Activated CD8-positive, alpha-beta T cell treated with anti-CD3 and anti-CD28 coated beads for 36 hours (primary cell): ENCODE measurements around the gene OGFOD1. TPM values are rescaled to one million over a fixed set of nuclear protein-coding genes. Genes with fewer than 3 reads are reported as not detected.

ENCODE experiments used
- ATAC-seq: fragments of 200-7000 bp; cut with Tn5 transposase; one replicate; pipeline ENCODE4 v1.10.0; 2021; ENCODE audit warnings: mild to moderate bottlenecking, moderate library complexity
- CTCF ChIA-PET: fragments of 350-600 bp; sonication (Branson Sonifier 250); formaldehyde crosslinking; loops from one replicate; lab custom pipeline; 2021; ENCODE audit warnings: antibody characterized with exemption; lab: Charles Lee
- POLR2A ChIA-PET: fragments of 350-600 bp; sonication (Branson Sonifier 250); formaldehyde crosslinking; loops from one replicate; lab custom pipeline; 2021; ENCODE audit warnings: antibody characterized with exemption; lab: Charles Lee
- DNase-seq: peaks from one replicate; pipeline ENCODE4 v3.0.0-alpha.2; 2020
- H3K27ac Mint-ChIP-seq: one replicate; pipeline ENCODE4 v1.8.0; 2021; ENCODE audit warnings: mild to moderate bottlenecking, mixed read lengths
- H3K27me3 Mint-ChIP-seq: one replicate; pipeline ENCODE4 v1.8.0; 2021; ENCODE audit warnings: mixed read lengths
- H3K36me3 Mint-ChIP-seq: one replicate; pipeline ENCODE4 v1.8.0; 2021; ENCODE audit warnings: low read depth, mixed read lengths
- H3K4me1 Mint-ChIP-seq: one replicate; pipeline ENCODE4 v1.8.0; 2021; ENCODE audit warnings: low read depth, mixed read lengths
- H3K4me3 Mint-ChIP-seq: one replicate; pipeline ENCODE4 v1.8.0; 2021; ENCODE audit warnings: mild to moderate bottlenecking, moderate library complexity, mixed read lengths
- H3K9me3 Mint-ChIP-seq: one replicate; pipeline ENCODE4 v1.8.0; 2021; ENCODE audit warnings: mixed read lengths
- intact Hi-C: fragments of 100-400 bp; cut with micrococcal nuclease; formaldehyde crosslinking; loops from one replicate; pipeline ENCODE4 v1.10.0; 2022
- total RNA-seq, 2 experiments: library from RNA; stranded (reverse); gene quantifications; one replicate each; pipeline ENCODE4 v1.2.3, GENCODE V29; 2021
- TF ChIP-seq, protein P1 (sequence below): fragments of 200-600 bp; IDR thresholded peaks from one replicate; pipeline ENCODE4 v1.8.0; 2022; ENCODE audit warnings: antibody characterized with exemption, mild to moderate bottlenecking

The OGFOD1 gene
- total RNA-seq, 2 experiments from 2014 or later, result 51.0 to 59.2 TPM

DNA sequence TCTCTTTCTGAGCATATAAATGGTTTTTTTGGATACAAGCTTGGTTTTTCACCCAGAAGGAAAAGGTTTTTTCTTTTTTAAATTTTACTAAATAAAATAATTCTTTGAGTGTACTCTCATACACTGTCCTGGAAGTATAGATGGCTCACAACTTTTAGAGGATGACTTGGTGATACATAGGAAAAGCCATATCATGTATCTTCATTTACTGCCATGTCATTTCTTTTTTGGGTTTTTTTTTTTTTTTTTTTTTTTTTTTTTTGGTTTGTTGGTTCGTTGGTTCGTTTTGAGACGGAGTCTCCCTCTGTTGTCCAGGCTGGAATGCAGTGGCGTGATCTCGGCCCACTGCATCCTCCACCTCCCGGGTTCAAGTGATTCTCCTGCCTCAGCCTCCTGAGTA is 11.8 kb downstream of the OGFOD1 start:
- intact Hi-C loops, result no loop called here
- TF ChIP-seq, protein P1, sequence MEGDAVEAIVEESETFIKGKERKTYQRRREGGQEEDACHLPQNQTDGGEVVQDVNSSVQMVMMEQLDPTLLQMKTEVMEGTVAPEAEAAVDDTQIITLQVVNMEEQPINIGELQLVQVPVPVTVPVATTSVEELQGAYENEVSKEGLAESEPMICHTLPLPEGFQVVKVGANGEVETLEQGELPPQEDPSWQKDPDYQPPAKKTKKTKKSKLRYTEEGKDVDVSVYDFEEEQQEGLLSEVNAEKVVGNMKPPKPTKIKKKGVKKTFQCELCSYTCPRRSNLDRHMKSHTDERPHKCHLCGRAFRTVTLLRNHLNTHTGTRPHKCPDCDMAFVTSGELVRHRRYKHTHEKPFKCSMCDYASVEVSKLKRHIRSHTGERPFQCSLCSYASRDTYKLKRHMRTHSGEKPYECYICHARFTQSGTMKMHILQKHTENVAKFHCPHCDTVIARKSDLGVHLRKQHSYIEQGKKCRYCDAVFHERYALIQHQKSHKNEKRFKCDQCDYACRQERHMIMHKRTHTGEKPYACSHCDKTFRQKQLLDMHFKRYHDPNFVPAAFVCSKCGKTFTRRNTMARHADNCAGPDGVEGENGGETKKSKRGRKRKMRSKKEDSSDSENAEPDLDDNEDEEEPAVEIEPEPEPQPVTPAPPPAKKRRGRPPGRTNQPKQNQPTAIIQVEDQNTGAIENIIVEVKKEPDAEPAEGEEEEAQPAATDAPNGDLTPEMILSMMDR, result no peak
- no peak for DNase-seq
- no peak for ATAC-seq
- no peak overlapping the region for H3K4me3 Mint-ChIP-seq
- peaks cover 48% of the 10 kb centered on the region for H3K36me3 Mint-ChIP-seq
- CTCF ChIA-PET, result interaction anchor here (0.6 kb wide), 1 partner anchor 50 kb away, joined by 4 read pairs; no protein-coding TSS in a partner anchor
- H3K27me3 Mint-ChIP-seq, result no peaks in the 10 kb centered on the region
- no peak overlapping the region for H3K27ac Mint-ChIP-seq
- H3K4me1 Mint-ChIP-seq, result peaks cover under 1% of the 10 kb centered on the region
- POLR2A ChIA-PET, result no interaction called here
- H3K9me3 Mint-ChIP-seq, result no peaks in the 10 kb centered on the region

DNA sequence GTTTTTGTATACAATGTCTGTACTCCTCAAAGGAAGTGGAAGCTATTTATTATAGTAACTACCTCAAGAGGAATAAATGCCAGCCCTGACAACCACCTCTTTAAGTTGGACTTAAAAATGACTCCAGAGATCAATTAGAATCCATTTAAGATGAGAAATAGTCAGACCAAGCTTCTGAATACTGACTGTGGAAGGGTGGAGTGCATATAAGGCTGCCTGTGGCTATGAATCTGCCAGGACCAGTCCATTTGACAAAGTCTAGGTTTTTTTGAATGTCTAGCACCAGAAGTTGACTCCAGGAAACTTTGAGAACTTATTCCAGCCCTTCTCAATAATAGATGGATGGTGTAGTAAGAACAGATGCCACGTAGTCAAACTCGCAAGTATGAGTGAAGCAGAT is 15.0 kb downstream of the OGFOD1 start:
- POLR2A ChIA-PET, result interaction anchor here (1.1 kb wide), 1 partner anchor 13 kb away, joined by 3 read pairs; no protein-coding TSS in a partner anchor
- Mint-ChIP-seq H3K4me1 (no peaks in the 10 kb centered on the region), H3K27ac (no peak overlapping the region), H3K27me3 (no peaks in the 10 kb centered on the region), H3K36me3 (peaks cover 58% of the 10 kb centered on the region), H3K9me3 (no peaks in the 10 kb centered on the region), H3K4me3 (no peak overlapping the region)
- TF ChIP-seq, protein P1, result no peak
- CTCF ChIA-PET, result no interaction called here
- DNase-seq (no peak), ATAC-seq (no peak)
- intact Hi-C loops, result no loop called here

DNA sequence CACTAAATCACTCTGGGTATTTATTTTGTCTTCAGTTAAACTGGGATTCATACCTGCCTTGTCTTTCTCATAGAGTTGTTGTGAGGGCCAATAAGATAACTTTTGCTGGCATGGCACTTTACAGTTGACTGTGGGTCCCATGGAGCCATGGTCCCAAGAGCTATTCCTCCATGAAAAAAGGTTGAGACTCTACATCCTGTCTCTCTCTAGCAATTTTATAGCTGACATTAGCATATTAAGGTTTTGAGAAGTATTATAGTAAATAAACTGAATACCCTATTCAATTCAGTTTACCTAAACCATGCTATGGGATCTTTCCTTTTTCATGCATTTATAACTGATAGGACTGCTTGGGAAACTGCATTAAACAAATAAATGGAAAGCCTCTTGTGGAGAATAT is 17.4 kb downstream of the OGFOD1 start:
- intact Hi-C loops, result no loop called here
- POLR2A ChIA-PET, result no interaction called here
- Mint-ChIP-seq H3K4me3 (no peak overlapping the region), H3K9me3 (no peaks in the 10 kb centered on the region), H3K27me3 (no peaks in the 10 kb centered on the region), H3K36me3 (peaks cover 57% of the 10 kb centered on the region), H3K27ac (no peak overlapping the region), H3K4me1 (no peaks in the 10 kb centered on the region)
- CTCF ChIA-PET, result no interaction called here
- TF ChIP-seq, protein P1, result no peak
- ATAC-seq, result no peak
- DNase-seq, result no peak

DNA sequence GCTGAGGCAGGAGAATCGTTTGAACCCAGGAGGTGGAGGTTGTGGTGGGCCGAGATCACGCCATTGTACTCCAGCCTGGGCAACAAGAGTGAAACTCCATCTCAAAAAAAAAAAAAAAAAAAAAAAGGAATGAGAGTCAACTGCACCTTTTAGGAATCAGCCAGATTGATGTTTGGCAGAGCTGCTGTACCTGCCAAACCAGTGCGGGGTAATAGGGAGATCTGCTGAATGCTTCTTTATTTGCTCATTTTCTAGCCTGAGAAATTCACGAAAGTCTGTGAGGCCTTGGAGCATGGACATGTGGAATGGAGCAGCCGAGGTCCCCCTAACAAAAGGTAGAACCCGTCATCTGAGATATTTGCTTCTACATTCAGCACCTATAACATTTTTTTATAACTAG is 18.4 kb downstream of the OGFOD1 start:
- peak overlapping the region; percentile 13 for H3K27ac Mint-ChIP-seq
- H3K36me3 Mint-ChIP-seq, result peaks cover 52% of the 10 kb centered on the region

DNA sequence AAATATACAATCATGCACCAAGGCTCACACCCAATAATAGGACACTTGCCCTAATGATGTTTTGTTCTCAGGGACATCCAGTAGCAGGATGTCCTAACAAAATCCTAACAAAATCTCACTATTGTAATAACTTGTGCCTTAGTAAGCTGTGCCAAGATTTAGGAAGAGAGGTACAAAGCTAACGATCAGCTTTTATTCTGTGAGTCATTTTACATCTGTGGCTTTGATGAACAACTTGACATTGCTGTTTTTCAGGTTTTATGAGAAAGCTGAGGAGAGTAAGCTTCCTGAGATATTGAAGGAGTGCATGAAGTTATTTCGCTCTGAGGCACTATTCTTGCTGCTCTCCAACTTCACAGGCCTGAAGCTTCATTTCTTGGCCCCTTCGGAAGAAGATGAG is 18.9 kb downstream of the OGFOD1 start:
- TF ChIP-seq, protein P1, result no peak
- H3K9me3 Mint-ChIP-seq, result no peaks in the 10 kb centered on the region
- H3K36me3 Mint-ChIP-seq, result peaks cover 56% of the 10 kb centered on the region
- intact Hi-C loops, result no loop called here
- no peaks in the 10 kb centered on the region for H3K4me1 Mint-ChIP-seq
- no peak overlapping the region for H3K4me3 Mint-ChIP-seq
- H3K27me3 Mint-ChIP-seq, result no peaks in the 10 kb centered on the region
- ChIA-PET POLR2A (interaction anchor here (0.6 to 1.4 kb wide), 3 partner anchors 10 to 140 kb away, joined by 3 read pairs; no protein-coding TSS in a partner anchor), CTCF (no interaction called here)
- ATAC-seq, result no peak
- no peak for DNase-seq
- peak overlapping the region; percentile 13 for H3K27ac Mint-ChIP-seq

More for the DNA sequence above, 18.4 kb downstream of the OGFOD1 start:
- DNase-seq, result no peak
- POLR2A ChIA-PET, result interaction anchor here (0.6 to 1.4 kb wide), 3 partner anchors 9 to 141 kb away, joined by 3 read pairs; no protein-coding TSS in a partner anchor
- H3K9me3 Mint-ChIP-seq, result no peaks in the 10 kb centered on the region
- no peaks in the 10 kb centered on the region for H3K27me3 Mint-ChIP-seq
- intact Hi-C loops, result no loop called here
- H3K4me3 Mint-ChIP-seq, result no peak overlapping the region
- CTCF ChIA-PET, result no interaction called here
- no peaks in the 10 kb centered on the region for H3K4me1 Mint-ChIP-seq
- ATAC-seq, result no peak
- TF ChIP-seq, protein P1, result no peak
